IPS-20b (cell line): ENCODE measurements around the gene HOXB1.
A peak's percentile ranks its signal among the peaks of the same experiment; 100 is the strongest.

Source experiments
- H3K27ac ChIP-seq: one replicate; pipeline ENCODE4 v1.5.1; 2013; ENCODE audit warnings: low read length
- H3K27me3 ChIP-seq: 2 replicates; pipeline ENCODE4 v1.6.1; 2013; ENCODE audit warnings: mild to moderate bottlenecking, low read length, inconsistent platforms; ENCODE audit not compliant: insufficient read depth
- H3K36me3 ChIP-seq: 2 replicates; pipeline ENCODE4 v1.6.1; 2013; ENCODE audit warnings: low read depth, mild to moderate bottlenecking, inconsistent platforms, low read length, moderate library complexity; ENCODE audit not compliant: insufficient read depth
- H3K4me1 ChIP-seq: 2 replicates; pipeline ENCODE4 v1.6.1; 2013; ENCODE audit warnings: mild to moderate bottlenecking, control low read depth, inconsistent platforms, low read length, moderate library complexity; ENCODE audit not compliant: insufficient read depth
- H3K4me3 ChIP-seq: 2 replicates; pipeline ENCODE4 v1.5.1; 2013; ENCODE audit warnings: mild to moderate bottlenecking, low read length, inconsistent platforms
- H3K9ac ChIP-seq: 2 replicates; pipeline ENCODE4 v1.6.1; 2013; ENCODE audit warnings: low read depth, mild to moderate bottlenecking, inconsistent platforms, low read length, moderate library complexity
- H3K9me3 ChIP-seq: 2 replicates; pipeline ENCODE4 v1.6.1; 2013; ENCODE audit warnings: mild to moderate bottlenecking, low read depth, low read length, inconsistent platforms; ENCODE audit not compliant: insufficient read depth

Gene HOXB1

DNA sequence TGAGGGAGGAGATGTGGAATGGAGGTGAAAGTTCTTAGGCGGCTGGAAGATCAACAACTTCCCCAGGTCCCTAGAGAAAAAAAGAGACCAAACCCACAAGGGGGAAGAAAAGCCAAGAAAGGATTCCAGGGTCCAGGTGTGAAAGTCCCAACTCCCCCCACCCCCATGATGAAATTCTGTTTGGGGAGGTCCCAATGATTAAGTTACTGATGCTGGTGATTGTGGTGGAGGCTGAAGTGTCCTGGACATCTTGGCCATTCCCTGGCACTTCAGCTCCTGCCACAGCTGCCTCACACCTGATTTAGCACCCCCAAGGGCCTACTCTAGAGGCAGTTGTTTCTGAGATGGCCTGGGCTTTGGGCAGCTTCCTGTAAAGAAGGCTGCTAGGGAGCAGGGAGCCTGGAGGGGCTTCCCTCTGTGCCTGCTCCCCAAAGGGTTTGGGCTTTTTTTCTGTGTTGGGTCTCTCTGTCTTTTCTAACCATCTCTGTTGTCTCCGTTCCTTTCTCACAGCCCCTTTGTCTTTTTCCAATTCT, 34.3 kb upstream of the HOXB1 start:
- Histone ChIP-seq H3K27ac (no peak overlapping the region), H3K9ac (no peak overlapping the region), H3K4me1 (no peaks in the 10 kb centered on the region), H3K36me3 (no peaks in the 10 kb centered on the region), H3K27me3 (peaks cover 100% of the 10 kb centered on the region), H3K4me3 (0 out of 2 replicates have a peak overlapping the region, but pooled peaks have one; percentile 20), H3K9me3 (peaks cover 9% of the 10 kb centered on the region)

DNA sequence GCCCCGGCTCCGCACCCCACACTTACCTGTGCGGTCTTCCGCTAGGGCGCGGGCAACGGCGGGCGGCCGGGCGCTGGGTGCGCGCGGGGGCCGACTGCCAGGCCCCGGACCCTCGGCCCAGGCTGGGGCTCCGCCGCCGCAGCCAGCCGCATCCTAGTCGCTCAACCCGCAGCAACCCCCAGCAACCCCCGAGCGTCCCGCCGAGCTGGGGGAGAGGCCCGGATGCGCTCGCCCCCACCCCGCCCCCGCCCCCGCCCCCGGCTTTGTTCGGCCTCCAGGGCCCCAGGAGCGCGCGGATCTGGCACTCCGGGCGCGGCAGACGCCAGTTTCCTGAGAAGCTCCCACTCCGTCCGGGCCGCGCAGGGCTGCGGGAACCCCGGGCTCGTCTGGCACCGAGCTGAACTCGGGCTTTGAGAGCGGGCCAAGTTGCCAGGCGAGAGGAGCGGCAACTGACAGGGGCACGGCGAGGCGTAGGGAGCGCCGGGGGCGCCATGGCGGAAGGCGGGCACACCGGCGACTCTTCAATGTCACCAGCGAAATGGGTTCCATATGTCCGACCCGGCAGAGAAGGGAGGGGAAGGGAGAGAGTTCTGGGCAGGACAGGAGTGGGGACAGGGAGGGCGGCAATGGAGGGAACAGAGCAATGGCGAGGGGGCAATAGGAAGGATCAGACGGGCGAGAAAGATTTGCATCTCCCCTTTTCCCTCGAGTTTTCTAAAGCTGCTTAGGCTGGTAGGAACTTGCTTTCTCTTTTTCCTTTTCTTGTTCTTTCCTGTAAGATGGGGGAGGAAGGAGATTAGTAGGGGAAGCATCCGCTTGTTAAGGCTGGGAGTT, 33.6 kb upstream of the HOXB1 start:
- Histone ChIP-seq H3K9me3 (peaks cover 9% of the 10 kb centered on the region), H3K36me3 (no peaks in the 10 kb centered on the region), H3K4me1 (no peaks in the 10 kb centered on the region), H3K27me3 (peaks cover 100% of the 10 kb centered on the region), H3K9ac (no peak overlapping the region), H3K4me3 (peak overlapping the region; percentile 20; the same call in 1 of the 2 replicates), H3K27ac (no peak overlapping the region)

DNA sequence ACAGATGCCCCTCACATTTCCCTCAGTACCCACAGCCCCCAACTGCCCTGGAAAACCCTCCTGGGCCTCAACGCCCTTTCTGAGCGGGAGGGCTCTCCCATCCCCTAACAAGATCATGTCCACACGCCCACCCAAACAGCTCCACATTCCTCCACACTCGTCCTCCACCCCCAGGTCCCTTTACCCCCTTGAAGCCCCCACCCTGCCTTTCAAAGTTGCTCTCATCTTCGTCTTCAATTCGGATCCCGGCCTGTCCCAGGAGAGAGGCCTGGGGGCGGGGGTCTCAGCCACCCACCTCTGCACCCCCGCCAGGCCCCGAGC, 33.0 kb upstream of the HOXB1 start:
- Histone ChIP-seq H3K27me3 (peaks cover 100% of the 10 kb centered on the region), H3K4me3 (no peak overlapping the region), H3K27ac (no peak overlapping the region), H3K4me1 (no peaks in the 10 kb centered on the region), H3K9ac (no peak overlapping the region), H3K9me3 (peaks cover 9% of the 10 kb centered on the region), H3K36me3 (no peaks in the 10 kb centered on the region)

DNA sequence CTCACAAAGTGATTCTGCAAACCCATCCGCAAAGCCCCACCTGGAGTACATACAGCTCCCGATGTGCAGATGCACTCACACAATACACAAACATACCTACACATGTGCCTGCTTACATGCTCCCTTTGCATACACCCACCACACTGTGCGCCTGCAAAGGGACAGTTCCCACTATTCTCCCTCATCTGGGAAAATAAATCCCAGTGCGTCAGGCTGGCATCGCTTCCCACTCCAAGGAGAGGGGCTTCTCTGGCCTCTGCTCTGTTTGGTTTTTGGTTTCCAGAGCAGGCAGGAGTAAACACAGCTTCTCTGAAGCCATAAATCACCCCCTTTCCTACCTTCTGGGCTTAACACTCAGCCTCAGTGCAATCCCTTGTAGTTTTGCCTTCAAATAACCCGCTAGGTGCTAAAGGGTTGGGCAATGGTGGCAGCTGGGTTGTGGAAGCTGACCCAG, 32.6 kb upstream of the HOXB1 start:
- peaks cover 100% of the 10 kb centered on the region for H3K27me3 ChIP-seq
- H3K4me3 ChIP-seq: no peak overlapping the region

GRCh38 chr17:48562934-48563333, 32.1 kb upstream of the HOXB1 start:
- Histone ChIP-seq H3K36me3 (no peaks in the 10 kb centered on the region), H3K4me1 (no peaks in the 10 kb centered on the region), H3K9ac (no peak overlapping the region), H3K27me3 (peaks cover 100% of the 10 kb centered on the region), H3K4me3 (no peak overlapping the region), H3K9me3 (peaks cover 9% of the 10 kb centered on the region), H3K27ac (no peak overlapping the region)

More for the DNA sequence above, 32.6 kb upstream of the HOXB1 start:
- peaks cover 9% of the 10 kb centered on the region for H3K9me3 ChIP-seq
- no peak overlapping the region for H3K27ac ChIP-seq
- no peak overlapping the region for H3K9ac ChIP-seq
- no peaks in the 10 kb centered on the region for H3K4me1 ChIP-seq
- H3K36me3 ChIP-seq: no peaks in the 10 kb centered on the region

DNA sequence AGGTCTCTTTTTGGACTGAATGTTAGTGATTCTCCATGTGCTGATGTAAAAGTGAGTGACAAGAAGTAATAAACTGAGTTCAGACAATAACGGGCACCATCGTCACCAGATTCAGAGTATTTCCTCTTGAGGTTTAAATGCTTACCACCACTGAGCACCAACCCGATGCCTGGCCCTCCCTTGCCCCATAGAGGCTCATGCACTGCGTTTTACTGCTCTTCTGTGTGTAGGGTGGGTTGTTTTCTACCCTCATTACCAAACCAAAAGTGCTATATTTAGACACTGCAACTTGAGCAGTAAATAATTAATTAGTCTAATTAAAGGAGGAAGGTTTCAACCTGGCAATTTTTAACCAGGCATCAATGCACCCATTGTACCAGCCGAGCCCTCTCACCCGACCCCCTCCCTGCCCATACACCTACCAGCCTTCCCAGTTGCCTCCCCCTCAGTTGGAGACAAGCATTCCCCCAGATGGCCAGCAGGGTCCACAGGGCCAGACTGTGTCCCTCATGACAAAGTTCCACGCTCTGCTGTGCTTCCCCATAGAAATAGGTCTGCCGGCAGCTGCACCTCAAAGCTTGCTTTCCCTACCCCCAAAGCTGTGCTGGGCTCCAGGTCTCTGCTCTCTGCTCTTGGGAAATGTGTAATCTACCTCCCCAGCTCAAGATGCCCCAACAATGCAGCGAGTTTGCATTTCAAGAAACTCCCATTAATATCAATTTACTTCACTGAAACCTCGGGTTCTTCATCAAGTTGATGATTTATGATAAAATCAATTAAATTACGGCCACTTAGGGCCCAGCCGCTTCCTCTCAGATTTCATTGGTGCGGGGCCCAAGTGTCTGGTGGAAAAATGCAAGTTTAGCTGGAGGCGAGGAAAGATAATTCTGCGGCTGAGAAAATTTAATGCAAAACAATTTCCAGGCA, 31.3 kb upstream of the HOXB1 start:
- no peak overlapping the region for H3K4me3 ChIP-seq
- H3K9ac ChIP-seq: no peak overlapping the region

GRCh38 chr17:48559840-48560817, 29.3 kb upstream of the HOXB1 start:
- H3K27me3 ChIP-seq: peaks cover 100% of the 10 kb centered on the region
- H3K9me3 ChIP-seq: peaks cover 4% of the 10 kb centered on the region; the same call in 1 of the 2 replicates
- no peak overlapping the region for H3K9ac ChIP-seq
- no peak overlapping the region for H3K4me3 ChIP-seq
- H3K4me1 ChIP-seq: no peaks in the 10 kb centered on the region
- H3K36me3 ChIP-seq: no peaks in the 10 kb centered on the region
- H3K27ac ChIP-seq: no peak overlapping the region

More for the DNA sequence above, 31.3 kb upstream of the HOXB1 start:
- no peaks in the 10 kb centered on the region for H3K4me1 ChIP-seq
- peaks cover 100% of the 10 kb centered on the region for H3K27me3 ChIP-seq
- H3K9me3 ChIP-seq: peaks cover 9% of the 10 kb centered on the region; the same call in 1 of the 2 replicates
- no peaks in the 10 kb centered on the region for H3K36me3 ChIP-seq
- H3K27ac ChIP-seq: no peak overlapping the region

DNA sequence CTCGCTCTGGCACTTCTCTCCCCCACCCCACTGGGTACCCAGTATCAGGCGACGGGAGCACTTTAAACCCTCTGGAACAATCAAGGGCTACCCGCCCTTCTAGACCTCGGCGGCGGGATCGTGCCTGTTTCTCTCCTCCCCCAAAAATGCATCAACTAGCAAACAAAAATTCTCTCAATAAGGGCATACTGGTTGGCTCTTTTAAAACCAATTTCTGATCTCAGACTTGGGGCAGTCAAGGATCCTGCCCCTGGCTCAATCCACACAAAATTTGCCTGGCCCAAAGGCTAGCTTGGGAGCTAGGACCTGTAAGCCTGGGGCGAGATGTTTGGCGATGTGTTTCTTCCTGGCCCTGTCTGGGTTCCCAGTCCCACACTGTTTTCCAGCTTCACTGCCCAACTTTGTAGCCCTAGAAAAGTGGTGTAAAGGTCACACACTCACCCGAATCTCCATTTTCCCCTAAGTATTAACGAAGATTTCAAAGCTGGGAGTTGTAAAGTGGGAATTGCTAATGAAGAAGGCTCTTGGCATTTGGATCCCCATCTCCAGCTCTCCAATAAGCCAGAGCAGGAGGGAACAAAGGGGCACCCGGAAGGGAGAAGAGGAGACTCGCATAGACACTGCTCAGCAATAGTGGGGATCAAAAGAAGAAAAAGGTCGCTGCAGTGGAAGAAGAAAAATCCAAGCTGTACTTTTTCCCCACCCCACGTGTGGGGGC, 28.5 kb upstream of the HOXB1 start:
- no peak overlapping the region for H3K27ac ChIP-seq
- peaks cover 100% of the 10 kb centered on the region for H3K27me3 ChIP-seq
- H3K4me3 ChIP-seq: no peak overlapping the region
- H3K4me1 ChIP-seq: no peaks in the 10 kb centered on the region; the same call in 1 of the 2 replicates
- no peak overlapping the region for H3K9ac ChIP-seq
- H3K36me3 ChIP-seq: no peaks in the 10 kb centered on the region
- no peaks in the 10 kb centered on the region; the same call in 1 of the 2 replicates for H3K9me3 ChIP-seq

DNA sequence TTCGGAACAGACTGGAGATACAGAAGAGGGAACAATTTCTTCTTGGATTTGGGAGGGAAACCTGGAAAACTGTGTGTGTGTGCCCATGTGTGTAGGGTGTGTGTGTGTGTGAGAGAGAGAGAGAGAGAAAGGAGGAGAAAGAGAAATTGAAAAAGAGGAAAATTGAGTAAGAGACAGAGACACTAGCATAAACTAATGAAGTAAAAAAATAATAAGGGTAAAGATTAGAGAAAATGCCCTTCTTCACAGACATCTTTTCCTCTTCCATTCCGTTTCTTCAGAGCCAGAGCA, 28.0 kb upstream of the HOXB1 start:
- H3K36me3 ChIP-seq: no peaks in the 10 kb centered on the region
- no peak overlapping the region for H3K9ac ChIP-seq
- no peaks in the 10 kb centered on the region; the same call in 1 of the 2 replicates for H3K9me3 ChIP-seq
- no peak overlapping the region for H3K27ac ChIP-seq
- H3K4me1 ChIP-seq: no peaks in the 10 kb centered on the region; the same call in 1 of the 2 replicates
- H3K4me3 ChIP-seq: no peak overlapping the region
- peaks cover 100% of the 10 kb centered on the region for H3K27me3 ChIP-seq

DNA sequence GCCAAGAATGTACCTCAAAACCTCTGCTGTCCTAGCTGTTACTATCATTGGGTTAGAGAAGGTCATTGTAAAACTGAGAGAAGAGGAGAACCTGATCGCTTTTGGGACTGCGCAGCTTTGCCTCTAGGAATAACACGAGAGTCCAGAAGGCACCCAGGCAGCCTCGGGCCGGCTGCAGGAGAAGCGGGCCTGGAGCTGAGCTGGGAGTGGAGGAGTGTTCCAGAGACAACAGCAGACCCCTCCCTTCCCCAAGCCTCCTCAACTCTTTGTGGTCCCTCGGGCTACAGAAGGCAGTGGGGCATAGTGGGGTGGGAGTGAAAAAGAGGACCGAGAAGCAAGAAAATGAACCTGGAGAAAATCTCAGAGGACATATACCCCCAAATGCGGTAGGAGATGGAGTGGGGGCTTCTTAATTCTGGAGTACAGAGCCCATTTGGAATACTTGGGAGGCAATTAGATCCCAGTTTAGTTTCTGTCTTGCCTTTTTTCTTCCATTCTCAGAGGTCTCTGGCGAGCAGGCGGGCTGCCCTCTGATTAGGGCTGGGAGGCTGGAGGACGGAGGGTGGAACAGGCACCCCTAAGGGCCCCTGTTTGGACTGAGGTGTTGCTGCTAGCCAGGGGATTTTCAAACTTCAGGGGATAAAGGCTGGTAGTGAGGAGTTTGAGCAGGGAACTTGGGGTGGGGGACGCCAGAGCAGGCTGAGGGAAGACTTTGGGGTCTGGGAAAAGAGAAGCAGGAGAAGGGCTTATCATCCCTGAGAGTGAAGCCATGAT, 27.4 kb upstream of the HOXB1 start:
- H3K36me3 ChIP-seq: no peaks in the 10 kb centered on the region
- no peak overlapping the region for H3K4me3 ChIP-seq
- H3K9ac ChIP-seq: no peak overlapping the region
- no peak overlapping the region for H3K27ac ChIP-seq
- H3K9me3 ChIP-seq: peaks cover under 1% of the 10 kb centered on the region; the same call in 1 of the 2 replicates
- no peaks in the 10 kb centered on the region; the same call in 1 of the 2 replicates for H3K4me1 ChIP-seq
- peaks cover 100% of the 10 kb centered on the region for H3K27me3 ChIP-seq
